T-helper 2 cell treated with Interferon-gamma antibody and Interleukin-4, amounts not matched to agents 5 μg/mL and 100 μg/mL, for 36 hours (primary cell): Measurements from ENCODE around the gene SLC15A2.
"Not testable (repeated sequence)": the region's sequence is repeated elsewhere in the genome, so short reads cannot be mapped to it uniquely, and the experiment has no call there.

Source experiments
- DNase-seq: peaks from one replicate; pipeline ENCODE4 v3.0.0; 2021; ENCODE audit warnings: low spot score
- H3K27ac Mint-ChIP-seq: one replicate; pipeline ENCODE4 v1.8.0; 2021; ENCODE audit warnings: mild to moderate bottlenecking, mixed read lengths
- H3K27me3 Mint-ChIP-seq: one replicate; pipeline ENCODE4 v1.8.0; 2021; ENCODE audit warnings: low read depth, mixed read lengths
- H3K36me3 Mint-ChIP-seq: one replicate; pipeline ENCODE4 v1.8.0; 2021; ENCODE audit warnings: low read depth, mixed read lengths
- H3K4me1 Mint-ChIP-seq: one replicate; pipeline ENCODE4 v1.8.0; 2021; ENCODE audit warnings: low read depth, mixed read lengths
- H3K4me3 Mint-ChIP-seq: one replicate; pipeline ENCODE4 v1.8.0; 2022; ENCODE audit warnings: mild to moderate bottlenecking, moderate library complexity, mixed read lengths
- H3K9me3 Mint-ChIP-seq: one replicate; pipeline ENCODE4 v1.8.0; 2021; ENCODE audit warnings: mixed read lengths

Gene SLC15A2

DNA sequence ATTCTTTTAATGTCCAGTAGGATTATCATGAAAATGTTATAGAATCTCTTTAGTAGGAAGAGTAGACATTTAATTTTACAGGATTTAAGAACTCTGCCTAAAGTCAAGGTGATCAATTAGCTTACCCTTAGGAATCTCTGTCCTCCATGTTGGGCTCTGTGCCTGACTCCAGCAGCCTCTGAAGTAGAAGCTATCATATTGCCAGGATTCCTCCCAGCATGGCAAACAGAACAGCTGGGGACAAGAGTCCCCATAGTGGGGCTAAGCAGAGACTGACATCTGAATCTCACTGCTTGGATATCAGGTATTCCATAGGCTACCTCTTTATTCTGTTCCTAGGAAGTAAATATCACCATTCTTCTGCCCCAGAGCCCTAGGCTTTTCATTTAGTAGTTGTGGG, 1.5 kb downstream of the SLC15A2 start:
- Mint-ChIP-seq H3K27me3 (no peaks in the 10 kb centered on the region), H3K4me3 (no peak overlapping the region), H3K4me1 (no peaks in the 10 kb centered on the region), H3K9me3 (no peaks in the 10 kb centered on the region), H3K36me3 (peaks cover 18% of the 10 kb centered on the region), H3K27ac (no peak overlapping the region)
- no peak for DNase-seq

DNA sequence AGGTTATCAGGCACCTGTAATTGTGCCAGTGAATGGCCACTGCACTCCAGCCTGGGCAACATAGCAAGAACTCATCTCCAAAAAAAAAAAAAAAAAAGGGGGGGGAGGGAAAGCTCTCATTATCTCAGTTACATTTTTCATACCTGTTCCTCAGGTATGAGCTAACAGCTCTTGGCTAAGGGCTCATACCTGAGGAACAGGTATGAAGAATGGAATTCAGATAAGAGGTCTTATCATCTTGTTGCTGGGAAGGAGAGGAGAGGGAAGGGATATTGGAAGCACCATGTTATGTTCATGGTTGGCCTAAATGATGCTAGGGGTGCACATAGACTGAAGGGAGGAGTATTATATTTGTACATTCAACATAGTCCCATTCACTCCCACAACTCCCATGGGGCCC, 2.6 kb downstream of the SLC15A2 start:
- Mint-ChIP-seq H3K9me3 (no peaks in the 10 kb centered on the region), H3K27me3 (no peaks in the 10 kb centered on the region), H3K27ac (no peak overlapping the region), H3K36me3 (peaks cover 21% of the 10 kb centered on the region), H3K4me1 (no peaks in the 10 kb centered on the region), H3K4me3 (no peak overlapping the region)
- DNase-seq, result no peak

DNA sequence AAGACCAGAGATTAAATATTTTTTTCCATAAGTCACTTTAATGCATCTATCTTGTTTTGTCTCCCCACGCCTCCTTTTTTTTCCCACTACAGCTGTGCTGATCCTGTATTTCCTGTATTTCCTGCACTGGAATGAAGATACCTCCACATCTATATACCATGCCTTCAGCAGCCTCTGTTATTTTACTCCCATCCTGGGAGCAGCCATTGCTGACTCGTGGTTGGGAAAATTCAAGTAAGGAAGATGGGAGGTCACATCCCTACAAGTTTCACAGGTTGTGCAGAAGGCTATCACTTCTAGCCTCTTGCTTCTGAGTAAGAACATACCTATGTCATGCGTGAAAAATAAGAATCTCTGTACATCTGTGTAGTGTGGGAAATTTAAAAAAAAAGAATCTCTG, 3.1 kb downstream of the SLC15A2 start:
- Mint-ChIP-seq H3K9me3 (no peaks in the 10 kb centered on the region), H3K36me3 (peaks cover 23% of the 10 kb centered on the region), H3K27me3 (no peaks in the 10 kb centered on the region), H3K4me3 (no peak overlapping the region), H3K4me1 (no peaks in the 10 kb centered on the region), H3K27ac (no peak overlapping the region)
- no peak for DNase-seq

DNA sequence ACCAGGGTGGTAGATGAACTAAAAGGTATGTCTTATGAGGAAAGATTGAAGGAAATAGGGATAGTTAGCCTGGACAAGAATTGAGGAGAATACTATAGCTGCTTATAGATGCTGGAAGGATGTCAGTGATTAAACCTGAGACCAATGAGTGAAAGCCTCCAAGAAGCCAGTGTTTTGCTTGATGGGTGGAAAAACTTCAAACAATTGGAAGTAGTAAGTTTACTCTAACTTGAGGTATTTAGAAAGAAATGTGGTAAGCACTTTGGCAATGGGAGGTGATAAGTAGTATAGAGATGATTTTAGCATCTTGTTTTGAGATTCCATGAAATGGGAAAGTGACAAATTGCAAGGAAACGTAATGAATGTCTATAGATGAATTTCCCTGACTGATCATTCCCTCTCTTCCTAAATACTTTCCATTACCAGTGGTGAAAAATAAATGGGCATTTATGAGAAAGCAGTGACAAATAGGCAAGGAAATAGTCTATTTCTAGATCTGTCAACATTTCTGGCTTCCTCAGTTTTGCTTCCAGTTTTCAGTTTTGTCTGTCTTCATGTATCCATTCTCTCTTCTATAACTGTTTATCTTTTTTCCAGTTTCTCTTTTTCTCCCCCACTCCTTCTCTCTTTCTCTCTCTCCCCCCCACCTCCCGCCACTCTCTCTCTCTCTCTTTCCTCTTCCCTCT, 19.2 kb downstream of the SLC15A2 start:
- Mint-ChIP-seq H3K36me3 (peaks cover 42% of the 10 kb centered on the region), H3K4me3 (no peak overlapping the region), H3K4me1 (no peaks in the 10 kb centered on the region), H3K27ac (no peak overlapping the region), H3K9me3 (no peaks in the 10 kb centered on the region), H3K27me3 (no peaks in the 10 kb centered on the region)
- no peak for DNase-seq

DNA sequence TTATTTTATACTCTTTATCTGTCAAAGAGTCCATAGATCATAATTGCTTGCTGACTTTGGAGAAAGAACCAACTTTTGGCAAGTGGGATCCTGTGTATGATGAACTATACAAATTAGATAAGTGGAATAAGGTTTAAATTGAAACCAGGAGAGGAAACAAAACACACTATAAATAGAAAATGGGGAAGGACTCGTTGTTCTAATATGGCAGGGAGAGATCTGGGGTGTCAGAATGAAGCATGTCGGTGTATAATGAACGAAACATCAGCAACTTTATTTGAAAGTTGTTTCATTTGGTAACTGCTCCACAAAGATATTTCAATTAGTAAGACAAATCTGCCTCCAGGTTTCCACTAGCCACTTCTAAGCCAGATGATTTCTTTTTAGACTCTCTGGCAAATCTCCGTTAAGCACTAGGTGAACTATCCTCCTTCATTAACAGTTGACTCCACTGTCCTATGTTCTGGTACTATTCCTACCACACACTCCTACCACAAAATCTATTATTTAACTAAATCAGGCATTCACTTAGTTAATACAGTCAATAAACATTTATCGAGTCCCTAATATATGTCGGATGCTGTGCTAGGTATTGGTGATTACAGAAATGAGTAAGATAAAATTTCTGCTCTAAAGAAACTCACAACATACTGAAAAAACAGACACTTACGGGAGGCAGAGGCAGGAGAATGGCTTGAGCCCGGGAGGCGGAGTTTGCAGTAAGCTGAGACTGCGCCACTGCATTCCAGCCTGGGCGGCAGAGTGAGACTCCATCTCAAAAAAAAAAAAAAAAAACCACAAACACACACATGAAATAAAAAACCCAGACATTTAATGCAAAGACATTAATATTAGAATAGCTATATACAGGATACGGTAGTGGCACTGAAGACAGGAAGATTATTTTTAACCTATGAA, 20.1 kb downstream of the SLC15A2 start:
- Mint-ChIP-seq H3K27ac (no peak overlapping the region), H3K36me3 (peaks cover 36% of the 10 kb centered on the region), H3K27me3 (no peaks in the 10 kb centered on the region)

DNA sequence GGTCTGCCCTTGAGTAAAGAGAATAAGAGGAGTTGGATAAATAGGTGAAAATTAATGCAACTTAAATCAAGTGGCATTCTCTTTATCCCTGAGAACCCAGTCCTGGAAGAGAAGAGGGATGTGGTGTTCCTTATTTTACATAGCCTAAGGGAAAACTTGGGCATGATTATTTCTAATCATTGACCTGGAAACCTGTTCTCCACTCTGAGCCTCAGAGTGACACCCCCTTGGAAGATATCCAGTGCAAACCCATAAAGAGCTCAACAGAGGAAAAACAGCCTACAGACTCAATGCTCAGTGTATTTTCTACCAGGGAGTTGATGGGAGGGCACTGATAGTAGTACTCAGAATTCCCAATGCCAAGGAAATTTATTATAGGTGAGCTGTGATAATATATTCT, 22.0 kb downstream of the SLC15A2 start:
- H3K27me3 Mint-ChIP-seq, result no peaks in the 10 kb centered on the region
- H3K4me3 Mint-ChIP-seq, result no peak overlapping the region
- H3K9me3 Mint-ChIP-seq, result no peaks in the 10 kb centered on the region
- no peak for DNase-seq
- no peaks in the 10 kb centered on the region for H3K4me1 Mint-ChIP-seq
- no peak overlapping the region for H3K27ac Mint-ChIP-seq
- H3K36me3 Mint-ChIP-seq, result peaks cover 33% of the 10 kb centered on the region

More for the DNA sequence above, 20.1 kb downstream of the SLC15A2 start:
- Mint-ChIP-seq H3K4me1 (no peaks in the 10 kb centered on the region), H3K9me3 (no peaks in the 10 kb centered on the region), H3K4me3 (no peak overlapping the region)
- DNase-seq, result no peak

DNA sequence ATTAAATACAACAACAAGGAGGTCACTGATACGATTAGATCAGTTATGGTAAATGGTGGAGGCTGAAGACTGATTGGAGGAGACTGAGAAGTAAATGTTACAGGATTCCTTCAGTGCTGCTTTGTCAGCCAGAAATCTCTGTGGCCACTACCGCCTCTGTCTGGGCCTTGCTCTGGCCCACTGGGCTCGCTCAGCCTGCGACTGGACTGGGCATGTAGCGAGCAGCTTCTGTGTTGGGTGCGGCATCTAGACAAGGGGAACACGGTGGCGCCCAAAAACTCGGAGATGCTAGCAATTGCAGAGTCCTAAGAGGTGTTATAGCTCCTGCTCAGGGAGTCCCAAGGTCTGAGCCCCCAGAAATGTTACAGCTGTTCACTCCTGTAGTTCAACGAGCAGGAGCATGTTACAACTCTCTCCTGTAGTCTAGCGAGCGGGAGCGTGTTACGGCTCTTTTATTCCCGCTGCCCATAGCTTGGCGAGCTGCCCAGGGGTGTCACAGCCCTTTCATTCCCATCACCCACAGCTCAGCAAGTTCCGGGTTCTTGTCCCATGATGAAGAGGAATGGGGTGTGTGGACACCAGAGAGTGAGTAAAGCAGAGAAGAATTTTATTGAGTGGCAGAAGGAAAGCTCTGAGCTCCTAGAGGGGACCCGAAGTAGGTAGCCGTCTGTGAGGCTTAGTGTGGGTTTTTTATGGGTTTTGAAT, 24.7 kb downstream of the SLC15A2 start:
- no peaks in the 10 kb centered on the region for H3K4me1 Mint-ChIP-seq
- no peak overlapping the region for H3K4me3 Mint-ChIP-seq
- no peaks in the 10 kb centered on the region for H3K9me3 Mint-ChIP-seq
- no peak overlapping the region for H3K27ac Mint-ChIP-seq
- H3K36me3 Mint-ChIP-seq, result peaks cover 31% of the 10 kb centered on the region
- no peaks in the 10 kb centered on the region for H3K27me3 Mint-ChIP-seq
- DNase-seq, result no peak

DNA sequence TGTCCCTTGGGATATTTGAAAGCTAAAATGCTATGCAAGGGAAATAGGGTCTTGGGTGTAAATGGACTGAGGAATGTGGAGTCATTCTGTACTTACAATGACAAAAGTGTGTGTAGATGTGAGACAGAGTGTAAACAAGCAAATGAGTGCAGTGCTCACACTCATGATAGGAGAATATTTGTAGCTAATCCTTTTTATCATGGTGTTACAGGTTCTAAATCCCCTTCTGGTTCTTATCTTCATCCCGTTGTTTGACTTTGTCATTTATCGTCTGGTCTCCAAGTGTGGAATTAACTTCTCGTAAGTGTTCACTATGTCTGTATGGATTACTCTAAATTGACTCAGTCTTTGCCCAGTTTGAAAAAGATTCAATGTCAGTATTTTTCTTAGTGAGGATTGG, 30.5 kb downstream of the SLC15A2 start:
- Mint-ChIP-seq H3K4me3 (no peak overlapping the region), H3K9me3 (no peaks in the 10 kb centered on the region), H3K4me1 (no peaks in the 10 kb centered on the region), H3K27me3 (no peaks in the 10 kb centered on the region), H3K27ac (no peak overlapping the region), H3K36me3 (peaks cover 61% of the 10 kb centered on the region)
- DNase-seq, result no peak

DNA sequence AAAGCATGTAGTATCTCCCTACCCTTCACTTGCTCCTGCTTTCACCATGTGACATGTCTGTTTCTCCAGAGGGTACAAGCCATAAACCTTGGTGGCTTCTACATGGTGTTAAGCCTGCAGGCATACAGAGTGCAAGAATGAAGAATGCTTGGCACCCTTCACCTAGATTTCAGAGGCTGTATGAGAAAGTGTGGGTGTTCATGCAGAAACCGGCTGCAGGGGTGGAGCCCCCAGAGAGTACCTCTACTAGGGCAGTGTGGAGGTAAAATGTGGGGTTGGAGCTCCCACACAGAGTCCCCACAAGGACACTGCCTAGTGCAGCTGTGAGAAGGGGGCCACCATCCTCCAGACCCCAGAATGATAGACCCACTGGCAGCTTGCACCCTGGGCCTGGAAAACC, 32.2 kb downstream of the SLC15A2 start:
- Mint-ChIP-seq H3K4me3 (no peak overlapping the region), H3K9me3 (no peaks in the 10 kb centered on the region), H3K4me1 (no peaks in the 10 kb centered on the region), H3K27me3 (no peaks in the 10 kb centered on the region), H3K36me3 (peaks cover 64% of the 10 kb centered on the region), H3K27ac (no peak overlapping the region)
- no peak for DNase-seq

DNA sequence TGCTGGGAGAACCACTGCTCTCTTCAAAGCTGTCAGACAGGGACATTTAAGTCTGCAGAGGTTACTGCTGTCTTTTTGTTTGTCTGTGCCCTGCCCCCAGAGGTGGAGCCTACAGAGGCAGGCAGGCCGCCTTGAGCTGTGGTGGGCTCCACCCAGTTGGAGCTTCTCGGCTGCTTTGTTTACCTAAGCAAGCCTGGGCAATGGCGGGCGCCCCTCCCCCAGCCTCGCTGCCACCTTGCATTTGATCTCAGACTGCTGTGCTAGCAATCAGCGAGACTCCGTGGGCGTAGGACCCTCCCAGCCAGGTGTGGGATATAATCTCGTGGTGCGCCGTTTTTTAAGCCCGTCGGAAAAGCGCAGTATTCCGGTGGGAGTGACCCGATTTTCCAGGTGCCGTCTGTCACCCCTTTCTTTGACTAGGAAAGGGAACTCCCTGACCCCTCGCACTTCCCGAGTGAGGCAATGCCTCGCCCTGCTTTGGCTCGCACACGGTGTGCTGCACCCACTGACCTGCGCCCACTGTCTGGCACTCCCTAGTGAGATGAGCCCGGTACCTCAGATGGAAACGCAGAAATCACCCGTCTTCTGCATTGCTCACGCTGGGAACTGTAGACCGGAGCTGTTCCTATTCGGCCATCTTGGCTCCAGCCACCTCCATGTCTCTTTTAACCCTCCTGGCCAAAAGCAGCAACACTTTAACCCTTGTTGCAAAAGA, 44.1 kb downstream of the SLC15A2 start:
- H3K4me3 Mint-ChIP-seq, H3K9me3 Mint-ChIP-seq: not testable (repeated sequence)

DNA sequence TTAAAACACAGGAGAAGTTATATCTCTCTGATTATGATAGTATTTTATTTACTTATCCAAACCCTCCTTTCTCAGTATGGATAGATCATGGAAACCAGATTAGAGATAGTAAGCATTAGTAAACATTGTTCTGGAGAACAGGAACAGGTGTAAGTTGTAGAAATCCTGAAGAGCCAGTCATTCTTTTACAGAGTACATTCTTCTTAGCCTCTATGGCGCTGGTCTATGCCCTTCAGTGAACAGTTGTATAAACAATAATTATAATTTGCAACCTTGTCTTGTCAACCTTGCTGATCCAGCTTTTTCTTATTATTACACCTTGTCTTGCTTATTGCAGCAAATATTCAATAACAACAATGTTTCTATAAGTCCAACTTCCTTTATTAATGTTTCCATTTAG, 47.4 kb downstream of the SLC15A2 start:
- H3K27me3 Mint-ChIP-seq, result no peaks in the 10 kb centered on the region
- H3K4me1 Mint-ChIP-seq, result no peaks in the 10 kb centered on the region
- H3K9me3 Mint-ChIP-seq, result no peaks in the 10 kb centered on the region
- no peak for DNase-seq
- no peak overlapping the region for H3K27ac Mint-ChIP-seq
- H3K4me3 Mint-ChIP-seq, result no peak overlapping the region
- H3K36me3 Mint-ChIP-seq, result peaks cover 23% of the 10 kb centered on the region

More for the DNA sequence above, 44.1 kb downstream of the SLC15A2 start:
- not testable (repeated sequence) for H3K27me3 Mint-ChIP-seq, DNase-seq, H3K27ac Mint-ChIP-seq, H3K4me1 Mint-ChIP-seq
- H3K36me3 Mint-ChIP-seq, result peaks cover 31% of the 10 kb centered on the region

DNA sequence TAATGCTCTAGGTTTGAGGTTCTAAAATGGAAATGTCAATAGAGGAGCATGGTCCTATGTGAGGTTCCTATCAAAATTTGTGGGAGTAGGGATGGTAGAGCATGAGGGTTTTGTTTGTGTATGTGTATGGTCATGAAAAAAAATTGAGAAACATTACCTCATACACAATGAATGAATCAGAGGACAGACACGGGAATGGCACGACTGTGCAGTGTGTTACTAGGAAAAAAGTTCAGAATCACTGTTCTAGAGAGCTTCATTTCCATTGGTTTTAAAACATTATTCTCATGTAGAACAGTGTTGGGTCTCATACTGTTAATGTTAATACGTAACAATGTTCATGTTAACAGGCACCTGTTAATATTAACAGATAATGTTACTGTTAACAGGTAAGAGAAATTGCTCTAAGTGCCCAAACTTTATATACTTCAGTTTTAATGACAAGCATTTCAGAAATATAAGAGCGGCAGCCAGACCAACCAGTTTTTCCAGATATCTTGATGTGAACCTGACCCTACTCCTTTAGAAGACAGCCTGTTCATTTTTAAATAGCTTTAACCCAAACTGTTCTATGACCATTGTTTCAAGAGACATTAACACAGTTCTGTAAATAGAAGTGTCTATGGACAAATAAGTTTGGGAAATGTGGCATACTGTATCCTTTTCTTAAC, 48.0 kb downstream of the SLC15A2 start:
- Mint-ChIP-seq H3K9me3 (no peaks in the 10 kb centered on the region), H3K36me3 (peaks cover 23% of the 10 kb centered on the region), H3K27me3 (no peaks in the 10 kb centered on the region), H3K27ac (no peak overlapping the region), H3K4me3 (no peak overlapping the region), H3K4me1 (no peaks in the 10 kb centered on the region)
- no peak for DNase-seq

DNA sequence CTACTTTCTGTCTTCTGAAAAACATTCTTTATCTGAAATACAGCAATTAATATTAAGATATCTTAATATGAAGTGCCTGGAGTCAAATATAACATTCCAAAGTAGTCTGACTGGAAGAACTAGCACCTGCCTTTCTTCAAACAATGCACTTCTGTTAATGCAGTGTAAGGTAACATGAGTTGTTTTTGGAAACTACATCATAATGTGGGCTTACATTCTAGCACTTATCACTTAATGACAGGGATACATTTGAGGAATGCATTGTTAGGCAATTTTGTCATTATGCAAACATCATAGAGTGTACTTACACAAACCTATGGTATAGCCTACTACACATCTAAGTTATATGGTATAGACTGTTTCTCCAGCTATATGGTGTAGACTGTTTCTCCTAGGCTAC, 49.2 kb downstream of the SLC15A2 start:
- H3K9me3 Mint-ChIP-seq, result no peaks in the 10 kb centered on the region
- DNase-seq, result no peak
- H3K4me1 Mint-ChIP-seq, result no peaks in the 10 kb centered on the region
- H3K4me3 Mint-ChIP-seq, result no peak overlapping the region
- no peaks in the 10 kb centered on the region for H3K27me3 Mint-ChIP-seq
- H3K27ac Mint-ChIP-seq, result no peak overlapping the region
- peaks cover 22% of the 10 kb centered on the region for H3K36me3 Mint-ChIP-seq
